Activated CD4-positive, alpha-beta T cell treated with anti-CD3 and anti-CD28 coated beads, Interleukin-2, amount 50 U/mL, for 24 hours (primary cell): Measurements from ENCODE around the gene BTBD2.

Experiments used
- DNase-seq, 2 donors: peaks; one replicate each; pipeline ENCODE4 v3.0.0-alpha.2; 2020; ENCODE audit warnings: low read depth in 1 of 2, low spot score in 1 of 2

The BTBD2 gene

GRCh38 chr19:1987197-1988187 is 28.0 kb downstream of the BTBD2 start:
- DNase-seq: no peak

DNA sequence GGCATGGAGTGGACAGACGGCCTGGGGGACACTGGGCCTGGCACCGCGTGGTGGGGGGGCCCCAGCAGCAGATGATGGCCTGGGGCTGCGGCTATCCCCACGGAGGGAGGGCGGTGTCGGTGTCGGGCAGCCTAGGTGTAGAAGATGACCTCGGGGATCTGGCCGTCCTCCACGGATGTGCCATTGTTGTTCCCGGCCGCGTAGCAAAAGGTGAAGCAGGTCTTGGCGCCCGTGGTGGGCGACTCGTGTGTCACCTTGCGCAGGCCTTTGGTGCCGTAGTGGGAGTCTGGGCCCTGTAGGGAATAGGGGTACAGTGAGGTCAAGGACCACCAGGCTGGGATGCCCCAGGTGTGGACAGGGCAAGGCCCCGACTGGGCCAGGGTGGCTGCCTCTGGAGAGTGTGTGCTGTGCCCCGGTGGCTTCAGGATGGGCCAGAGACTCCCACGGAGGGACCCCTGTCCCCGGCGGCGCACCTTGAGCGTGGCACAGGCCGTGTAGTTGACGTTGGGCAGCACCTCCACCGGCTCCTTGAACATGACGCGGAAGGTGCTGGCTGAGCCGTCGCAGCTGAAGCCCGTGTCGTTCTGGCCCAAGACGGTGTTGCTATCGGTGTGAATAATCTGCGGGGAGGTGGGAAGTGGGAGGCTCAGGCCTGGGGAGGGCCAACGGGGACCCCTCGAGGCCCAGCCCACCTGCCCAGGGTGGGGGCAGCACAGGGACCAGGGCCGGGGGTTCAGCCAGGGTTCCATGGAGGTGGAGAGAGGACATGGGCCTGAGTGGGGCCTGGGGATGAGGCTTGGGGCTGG is 29.0 kb downstream of the BTBD2 start:
- DNase-seq: no peak

DNA sequence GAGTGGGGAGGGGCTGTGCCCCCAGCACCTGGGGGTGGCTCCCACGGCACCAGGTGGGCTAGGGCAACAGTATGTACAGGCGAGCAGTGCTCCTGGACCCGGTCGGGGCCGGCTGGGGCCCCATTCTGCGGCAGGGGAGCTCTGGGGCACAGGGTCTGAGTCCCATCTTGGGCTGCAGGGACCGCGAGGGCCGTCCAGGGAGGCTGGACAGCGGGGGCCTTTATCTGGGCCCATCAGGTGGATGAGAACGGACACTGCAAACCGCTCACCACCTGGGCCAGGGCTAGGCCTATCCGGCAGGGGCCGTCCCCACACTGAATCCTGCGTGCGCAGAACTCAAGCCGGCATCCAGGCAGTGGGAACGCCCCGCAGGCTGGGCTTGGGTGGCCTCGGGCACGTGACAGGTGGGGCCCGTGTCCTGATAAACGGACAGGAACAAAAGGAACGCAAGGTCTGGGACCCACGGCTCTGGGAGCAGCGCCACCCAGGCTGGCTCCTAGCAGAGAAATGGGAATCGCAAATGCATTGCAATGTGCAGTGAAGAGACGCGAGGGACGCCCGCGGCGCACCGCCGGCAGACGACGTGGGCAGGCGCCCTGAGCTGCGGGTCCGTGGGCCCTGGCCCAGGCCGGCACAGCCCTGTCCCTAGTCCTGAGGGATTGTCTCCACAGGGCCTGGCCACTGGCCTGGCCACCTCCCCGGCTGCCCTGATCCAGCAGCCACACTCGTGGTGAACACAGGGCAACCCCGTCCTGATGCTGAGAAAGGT is 29.7 kb downstream of the BTBD2 start:
- DNase-seq: no peak

DNA sequence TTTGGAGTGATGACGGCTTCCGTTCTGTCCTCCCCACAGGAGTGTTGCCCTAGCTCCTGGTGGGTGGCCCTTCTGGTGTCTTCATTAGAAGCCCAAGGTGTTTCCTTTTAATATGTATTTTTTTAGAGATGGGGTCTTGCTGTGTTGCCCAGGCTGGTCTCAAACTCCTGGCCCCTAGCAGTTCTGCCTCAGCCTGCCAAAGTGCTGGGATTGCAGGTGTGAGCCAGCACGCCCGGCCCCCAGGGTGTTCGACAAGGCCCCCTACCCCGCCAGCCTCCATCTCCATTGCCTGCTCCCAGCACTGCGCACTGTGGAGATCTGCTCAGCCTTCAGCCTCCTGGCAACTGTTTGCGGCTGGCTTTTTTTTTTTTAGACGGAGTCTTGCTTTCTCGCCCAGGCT is 31.2 kb downstream of the BTBD2 start:
- no peak for DNase-seq

DNA sequence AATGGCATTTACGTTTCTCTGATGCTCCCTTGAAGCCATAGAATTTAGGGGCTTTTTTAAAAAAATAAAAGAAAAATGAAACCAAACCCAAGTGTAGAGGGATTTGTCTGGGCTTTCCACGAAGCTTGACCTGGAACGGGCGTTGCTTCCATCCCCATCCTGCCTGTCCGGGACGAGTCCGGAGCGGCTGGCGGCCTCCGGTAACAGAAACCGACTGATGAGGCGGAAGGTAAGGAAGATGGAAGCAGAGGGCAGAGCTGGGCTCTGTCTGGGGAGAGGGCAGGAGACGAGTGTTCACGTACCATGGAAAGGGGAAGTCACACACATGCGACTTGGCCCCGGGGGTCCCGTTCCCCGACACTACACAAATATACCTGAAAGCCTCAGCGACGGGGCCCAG is 34.3 kb downstream of the BTBD2 start:
- no peak for DNase-seq

- no peak for DNase-seq
Measured at GRCh38 chr19:1980809-1981181, 34.7 kb downstream of the BTBD2 start.

DNA sequence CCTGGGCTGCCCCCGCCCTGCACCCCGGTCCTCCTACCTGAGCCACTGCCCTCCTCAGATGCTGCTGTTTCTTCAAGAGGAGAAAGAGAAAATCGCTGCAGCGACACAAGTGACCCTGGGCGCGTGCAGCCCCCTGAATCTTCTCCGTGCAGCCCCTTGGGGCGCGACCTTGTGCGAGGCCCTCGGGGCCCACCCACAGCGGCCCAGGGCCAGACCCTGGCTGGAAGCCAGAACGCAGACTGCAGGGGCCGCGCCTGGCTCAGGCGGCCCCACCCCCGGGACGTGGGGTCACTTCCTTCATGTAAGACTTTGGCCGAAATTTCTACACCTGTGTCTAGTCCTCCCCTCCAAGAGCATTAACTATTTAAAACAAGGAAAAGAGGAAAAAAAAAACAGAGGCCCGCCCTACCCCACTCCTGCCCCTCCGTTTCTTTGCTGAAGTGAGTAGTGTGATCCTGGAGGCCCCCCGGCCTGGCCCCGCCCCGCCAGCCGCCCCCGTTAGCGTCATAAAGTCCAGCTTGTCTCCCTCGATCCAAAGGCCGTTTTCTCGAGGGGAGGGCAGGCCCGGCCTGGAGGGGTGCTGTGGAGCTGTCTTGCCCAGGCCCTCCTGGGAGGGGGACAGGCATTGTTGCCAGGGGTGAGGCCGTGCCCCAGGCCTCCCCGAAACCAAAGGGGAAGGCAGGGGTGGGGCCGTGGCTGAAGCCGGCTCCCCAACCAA is 35.3 kb downstream of the BTBD2 start:
- DNase-seq: no peak

GRCh38 chr19:1979642-1980041 is 35.9 kb downstream of the BTBD2 start:
- no peak for DNase-seq

DNA sequence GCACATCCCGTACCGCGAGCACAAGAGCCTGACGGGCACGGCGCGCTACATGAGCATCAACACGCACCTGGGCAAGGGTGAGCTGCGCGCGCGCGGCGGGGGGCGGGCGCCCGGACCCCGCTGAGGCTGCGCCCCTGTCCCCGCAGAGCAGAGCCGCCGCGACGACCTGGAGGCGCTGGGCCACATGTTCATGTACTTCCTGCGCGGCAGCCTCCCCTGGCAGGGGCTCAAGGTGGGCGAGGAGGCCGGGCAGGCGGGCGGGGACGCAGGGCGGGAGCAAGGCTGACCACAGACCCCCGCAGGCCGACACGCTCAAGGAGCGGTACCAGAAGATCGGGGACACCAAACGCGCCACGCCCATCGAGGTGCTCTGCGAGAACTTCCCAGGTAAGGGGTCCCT is 36.5 kb downstream of the BTBD2 start:
- no peak for DNase-seq

GRCh38 chr19:1978346-1978894 is 37.1 kb downstream of the BTBD2 start:
- no peak for DNase-seq

- DNase-seq: no peak
Measured at GRCh38 chr19:1977120-1977519, 38.4 kb downstream of the BTBD2 start.

DNA sequence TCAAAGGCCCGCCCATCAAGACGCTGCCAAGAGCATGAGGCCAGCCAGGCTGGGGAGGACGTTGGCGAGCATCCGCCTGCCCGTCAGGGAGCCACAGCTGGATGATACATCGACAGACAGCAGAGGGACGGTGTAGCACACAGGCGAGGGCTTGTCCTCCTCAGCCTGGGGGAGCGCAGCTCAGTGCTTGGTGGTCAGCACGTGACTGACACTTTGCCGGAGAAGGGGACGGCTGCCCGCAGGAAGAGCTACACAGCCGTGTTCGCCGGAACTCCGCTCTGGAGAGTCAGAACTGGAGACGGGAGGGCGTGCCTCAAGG is 40.4 kb downstream of the BTBD2 start:
- DNase-seq: no peak

DNA sequence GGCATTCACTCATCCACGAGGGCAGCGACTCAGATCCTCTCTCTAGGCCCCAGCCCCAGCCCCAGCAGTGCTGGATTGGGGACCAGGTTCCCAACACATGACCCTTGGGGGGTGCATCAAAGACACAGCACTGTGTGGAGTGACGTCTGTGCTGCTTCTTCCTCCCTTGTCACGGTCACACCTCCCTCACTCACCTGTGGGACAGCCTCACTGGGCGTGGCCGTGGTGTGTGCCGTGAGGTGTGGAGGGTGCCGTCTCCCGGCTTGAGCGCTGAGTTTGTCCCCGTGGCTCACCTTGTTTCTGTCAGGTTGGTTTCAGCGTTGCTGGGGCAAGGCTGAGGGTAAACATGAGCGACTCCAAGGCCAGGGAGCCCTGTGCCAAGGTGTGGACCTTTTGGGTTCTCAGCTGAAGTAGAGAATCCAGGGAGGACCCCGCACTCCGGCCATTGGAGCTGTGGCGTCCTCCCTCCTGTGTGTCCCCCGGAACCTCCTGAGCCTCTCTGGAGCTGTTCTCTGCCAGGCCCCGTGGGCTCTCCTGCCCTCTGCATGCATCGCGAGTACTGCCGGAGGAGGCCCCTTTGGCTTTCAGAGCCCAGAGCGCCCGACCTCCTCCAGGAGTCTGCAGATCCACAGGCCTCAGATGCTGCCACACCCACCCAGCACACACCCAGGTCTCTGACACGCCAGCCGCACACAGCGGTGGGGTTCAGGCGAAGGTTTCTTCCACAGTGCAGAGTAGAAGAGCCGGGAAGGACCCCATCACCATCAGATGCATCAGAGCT is 40.9 kb downstream of the BTBD2 start:
- no peak for DNase-seq

DNA sequence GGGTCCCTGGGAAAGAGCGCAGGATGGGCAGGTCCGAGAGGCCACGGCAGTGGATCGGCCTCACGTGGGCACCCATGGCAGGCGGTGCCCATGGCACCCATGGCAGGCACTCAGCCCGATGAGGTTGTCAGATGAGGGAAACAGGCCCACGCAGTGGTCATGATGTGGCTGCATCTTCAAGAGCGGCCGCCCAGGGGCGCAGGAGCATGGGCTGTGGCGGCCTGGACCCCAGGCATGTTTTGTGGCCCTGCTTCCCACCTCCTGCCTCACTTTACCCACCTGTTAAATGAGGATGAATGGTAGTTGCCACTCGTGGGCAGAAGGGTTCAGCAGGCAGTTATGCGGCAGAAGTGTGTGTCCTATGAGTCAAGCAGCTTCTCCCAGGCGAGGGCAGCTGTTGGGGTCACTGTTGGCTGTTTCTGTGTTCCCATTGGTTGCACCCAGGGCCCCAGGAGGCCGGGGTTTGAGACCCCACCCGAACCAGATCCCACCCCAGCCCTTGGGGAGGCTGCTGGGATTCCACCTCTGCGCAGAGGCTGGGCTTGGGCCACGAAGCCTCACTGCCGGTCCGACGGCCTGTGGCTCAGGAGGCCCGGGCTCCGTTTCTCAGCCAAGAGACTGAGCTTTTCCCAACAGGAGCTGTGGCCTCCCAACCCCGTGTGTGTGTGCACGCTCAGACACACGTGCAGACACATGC is 44.6 kb downstream of the BTBD2 start:
- no peak for DNase-seq

DNA sequence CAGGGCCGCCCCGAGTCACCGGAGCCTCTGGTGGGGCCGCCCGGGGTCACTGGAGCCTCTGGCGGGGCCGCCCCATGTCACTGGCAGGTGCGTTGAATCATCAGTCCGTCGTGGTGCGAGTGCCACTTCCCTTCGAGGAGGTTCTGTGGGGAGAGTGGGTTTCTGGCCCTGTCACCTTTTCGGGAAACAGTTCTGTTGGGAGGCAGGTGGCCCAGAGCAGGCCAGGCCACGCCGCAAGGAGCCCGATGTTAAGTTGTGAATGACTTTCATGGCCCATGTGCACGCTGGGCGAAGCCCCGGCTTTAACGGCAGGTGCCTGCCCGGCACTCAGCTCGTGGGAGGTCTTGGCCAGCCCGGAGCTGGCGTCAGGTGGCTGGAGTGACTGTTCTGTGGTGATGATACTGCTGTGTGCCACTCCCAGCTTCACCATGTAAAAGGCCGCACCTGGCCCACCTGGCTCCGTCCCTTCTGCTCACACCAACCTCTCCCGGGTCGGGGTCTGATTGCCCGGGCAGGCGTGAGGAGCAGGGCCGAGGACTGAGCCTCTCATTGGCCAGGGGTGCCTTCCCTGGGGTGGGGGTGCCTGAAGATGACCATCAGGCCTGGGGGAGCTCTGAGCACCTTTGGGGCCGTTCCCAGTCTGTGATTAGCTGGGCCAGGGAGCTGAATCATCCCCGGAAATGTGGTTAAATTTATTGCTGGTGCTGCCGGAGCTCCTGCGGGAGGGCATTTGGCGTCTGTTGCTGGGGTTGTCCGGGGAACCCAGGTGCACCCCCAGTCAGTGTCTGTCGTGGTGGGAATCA is 45.3 kb downstream of the BTBD2 start:
- no peak for DNase-seq

DNA sequence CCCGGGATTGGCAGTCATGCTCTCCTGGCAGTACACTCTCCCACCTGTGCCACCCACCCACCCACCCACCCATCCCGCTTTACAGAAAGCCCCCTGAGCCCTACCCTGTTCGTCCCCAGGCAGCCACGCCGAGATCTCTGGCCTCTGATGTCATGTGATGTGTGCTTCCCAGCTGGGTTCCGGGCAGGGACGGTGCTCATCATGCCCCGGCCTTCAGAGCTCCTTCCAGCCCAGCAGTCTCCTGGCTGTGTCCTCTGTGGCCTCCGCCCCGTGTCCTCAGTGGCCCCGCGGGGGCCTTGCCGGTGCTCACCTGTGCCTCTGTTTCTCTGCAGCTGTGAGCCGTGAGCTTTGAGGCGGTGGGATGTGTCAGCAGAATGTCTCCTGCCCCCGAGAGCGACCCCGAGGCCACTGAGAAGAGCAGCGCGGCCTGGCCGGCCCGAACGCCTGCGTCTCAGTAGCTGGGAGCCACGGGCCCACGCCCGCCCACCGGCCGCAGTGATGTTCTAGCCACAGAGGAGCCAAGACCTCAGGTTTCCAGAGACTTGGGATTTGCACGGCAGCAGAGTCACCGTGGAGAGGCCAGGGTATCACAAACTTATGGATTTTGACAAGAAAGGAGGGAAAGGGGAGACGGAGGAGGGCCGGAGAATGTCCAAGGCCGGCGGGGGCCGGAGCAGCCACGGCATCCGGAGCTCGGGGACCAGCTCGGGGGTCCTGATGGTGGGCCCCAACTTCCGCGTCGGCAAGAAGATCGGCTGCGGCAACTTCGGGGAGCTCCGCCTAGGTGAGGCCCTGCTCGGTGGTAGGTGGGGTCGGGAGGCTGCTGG is 46.1 kb downstream of the BTBD2 start:
- no peak for DNase-seq

GRCh38 chr19:1968279-1969175 is 47.0 kb downstream of the BTBD2 start:
- DNase-seq: no peak
